ENCODE results near the gene SEMA3D. TPM values are rescaled to one million over a fixed set of nuclear protein-coding genes. Genes with fewer than 3 reads are reported as not detected.
"Not testable (repeated sequence)": the region's sequence is repeated elsewhere in the genome, so short reads cannot be mapped to it uniquely, and the experiment has no call there.

Gene SEMA3D
- polyA plus RNA-seq, 3 donors, result 44.8 to 46.1 (median 45.9) TPM

- DNase-seq (ENCODE audit: extremely low read depth in 1 of 11, low read depth in 9 of 11, low spot score in 4 of 11), result no peak
Observed at GRCh38 chr7:85018498-85018897, 168.4 kb downstream of the SEMA3D start.

GRCh38 chr7:85016286-85016685 is 170.6 kb downstream of the SEMA3D start:
- no peak for DNase-seq (ENCODE audit: extremely low read depth in 1 of 11, low read depth in 9 of 11, low spot score in 4 of 11)

- no peak for DNase-seq (ENCODE audit: extremely low read depth in 1 of 11, low read depth in 9 of 11, low spot score in 4 of 11)
Observed at GRCh38 chr7:85014936-85015660, 171.8 kb downstream of the SEMA3D start.

- DNase-seq (ENCODE audit: extremely low read depth in 1 of 11, low read depth in 9 of 11, low spot score in 4 of 11), result no peak
Observed at GRCh38 chr7:85011127-85011526, 175.7 kb downstream of the SEMA3D start.

- DNase-seq (ENCODE audit: extremely low read depth in 1 of 11, low read depth in 9 of 11, low spot score in 4 of 11), result no peak
Observed at GRCh38 chr7:85010306-85010705, 176.6 kb downstream of the SEMA3D start.

GRCh38 chr7:85006754-85007153 is 180.1 kb downstream of the SEMA3D start:
- no peak for DNase-seq (ENCODE audit: extremely low read depth in 1 of 11, low read depth in 9 of 11, low spot score in 4 of 11)

- DNase-seq (ENCODE audit: extremely low read depth in 1 of 11, low read depth in 9 of 11, low spot score in 4 of 11), result no peak
Observed at GRCh38 chr7:85004402-85004801, 182.5 kb downstream of the SEMA3D start.

- no peak for DNase-seq (ENCODE audit: extremely low read depth in 1 of 11, low read depth in 9 of 11, low spot score in 4 of 11)
Observed at GRCh38 chr7:85001495-85002345, 185.1 kb downstream of the SEMA3D start.

- DNase-seq (ENCODE audit: extremely low read depth in 1 of 11, low read depth in 9 of 11, low spot score in 4 of 11), result no peak
Observed at GRCh38 chr7:85000735-85001350, 186.0 kb downstream of the SEMA3D start.

- no peak for DNase-seq (ENCODE audit: extremely low read depth in 1 of 11, low read depth in 9 of 11, low spot score in 4 of 11)
Observed at GRCh38 chr7:84999450-84999849, 187.4 kb downstream of the SEMA3D start.

- no peak for DNase-seq (ENCODE audit: extremely low read depth in 1 of 11, low read depth in 9 of 11, low spot score in 4 of 11)
Observed at GRCh38 chr7:84998665-84999064, 188.2 kb downstream of the SEMA3D start.

GRCh38 chr7:84997626-84998025 is 189.2 kb downstream of the SEMA3D start:
- DNase-seq (ENCODE audit: extremely low read depth in 1 of 11, low read depth in 9 of 11, low spot score in 4 of 11), result no peak

GRCh38 chr7:84992954-84993353 is 193.9 kb downstream of the SEMA3D start:
- DNase-seq (ENCODE audit: extremely low read depth in 1 of 11, low read depth in 9 of 11, low spot score in 4 of 11), result not testable (repeated sequence)

GRCh38 chr7:84985073-84985784 is 201.6 kb downstream of the SEMA3D start:
- no peak for DNase-seq (ENCODE audit: extremely low read depth in 1 of 11, low read depth in 9 of 11, low spot score in 4 of 11)

GRCh38 chr7:84982199-84982598 is 204.7 kb downstream of the SEMA3D start:
- no peak for DNase-seq (ENCODE audit: extremely low read depth in 1 of 11, low read depth in 9 of 11, low spot score in 4 of 11)

- no peak for DNase-seq (ENCODE audit: extremely low read depth in 1 of 11, low read depth in 9 of 11, low spot score in 4 of 11)
Observed at GRCh38 chr7:84981055-84981976, 205.5 kb downstream of the SEMA3D start.

- DNase-seq (ENCODE audit: extremely low read depth in 1 of 11, low read depth in 9 of 11, low spot score in 4 of 11), result no peak
Observed at GRCh38 chr7:84975586-84976185, 211.2 kb downstream of the SEMA3D start.

- DNase-seq (ENCODE audit: extremely low read depth in 1 of 11, low read depth in 9 of 11, low spot score in 4 of 11), result no peak
Observed at GRCh38 chr7:84971360-84971759, 215.5 kb downstream of the SEMA3D start.
